Measurements from ENCODE around the gene GPR12. TPM values are rescaled to one million over a fixed set of nuclear protein-coding genes. Genes with fewer than 3 reads are reported as not detected.

The GPR12 gene
- total RNA-seq, 1 donor from 2014 or later, result 0.14 TPM

DNA sequence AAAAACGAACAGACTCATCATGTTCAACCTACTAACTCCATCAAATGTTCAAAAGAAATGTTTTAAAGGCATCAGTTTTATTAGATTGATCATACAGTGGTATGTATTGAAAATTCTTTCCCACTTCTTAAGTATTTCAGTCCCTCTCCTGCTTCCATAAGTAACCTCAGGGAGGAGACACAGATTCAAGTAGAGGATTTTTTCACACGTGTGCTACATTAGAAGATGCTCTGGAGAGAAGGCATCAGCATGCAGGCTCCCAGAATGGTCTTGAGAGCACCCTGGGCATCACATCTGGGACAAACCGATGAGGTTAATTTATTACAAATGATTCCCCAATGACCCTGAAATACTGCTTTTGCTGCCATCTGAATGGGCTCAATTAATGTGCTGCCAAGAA is 3.6 kb downstream of the GPR12 start:
- H3K9me3 Mint-ChIP-seq, result no peaks in the 10 kb centered on the region
- no peak overlapping the region for H3K4me3 Mint-ChIP-seq
- H3K27ac Mint-ChIP-seq, result no peak overlapping the region
- no peak for DNase-seq (ENCODE audit: extremely low spot score, unreplicated experiment)
- H3K4me1 Mint-ChIP-seq (ENCODE audit: unreplicated experiment), result peaks cover 4% of the 10 kb centered on the region
- TF ChIP-seq, protein P1, sequence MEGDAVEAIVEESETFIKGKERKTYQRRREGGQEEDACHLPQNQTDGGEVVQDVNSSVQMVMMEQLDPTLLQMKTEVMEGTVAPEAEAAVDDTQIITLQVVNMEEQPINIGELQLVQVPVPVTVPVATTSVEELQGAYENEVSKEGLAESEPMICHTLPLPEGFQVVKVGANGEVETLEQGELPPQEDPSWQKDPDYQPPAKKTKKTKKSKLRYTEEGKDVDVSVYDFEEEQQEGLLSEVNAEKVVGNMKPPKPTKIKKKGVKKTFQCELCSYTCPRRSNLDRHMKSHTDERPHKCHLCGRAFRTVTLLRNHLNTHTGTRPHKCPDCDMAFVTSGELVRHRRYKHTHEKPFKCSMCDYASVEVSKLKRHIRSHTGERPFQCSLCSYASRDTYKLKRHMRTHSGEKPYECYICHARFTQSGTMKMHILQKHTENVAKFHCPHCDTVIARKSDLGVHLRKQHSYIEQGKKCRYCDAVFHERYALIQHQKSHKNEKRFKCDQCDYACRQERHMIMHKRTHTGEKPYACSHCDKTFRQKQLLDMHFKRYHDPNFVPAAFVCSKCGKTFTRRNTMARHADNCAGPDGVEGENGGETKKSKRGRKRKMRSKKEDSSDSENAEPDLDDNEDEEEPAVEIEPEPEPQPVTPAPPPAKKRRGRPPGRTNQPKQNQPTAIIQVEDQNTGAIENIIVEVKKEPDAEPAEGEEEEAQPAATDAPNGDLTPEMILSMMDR (conservative IDR thresholded peaks at IDR 0.05), result no peak
- H3K36me3 Mint-ChIP-seq, result no peaks in the 10 kb centered on the region
- H3K27me3 Mint-ChIP-seq, result peaks cover 72% of the 10 kb centered on the region

DNA sequence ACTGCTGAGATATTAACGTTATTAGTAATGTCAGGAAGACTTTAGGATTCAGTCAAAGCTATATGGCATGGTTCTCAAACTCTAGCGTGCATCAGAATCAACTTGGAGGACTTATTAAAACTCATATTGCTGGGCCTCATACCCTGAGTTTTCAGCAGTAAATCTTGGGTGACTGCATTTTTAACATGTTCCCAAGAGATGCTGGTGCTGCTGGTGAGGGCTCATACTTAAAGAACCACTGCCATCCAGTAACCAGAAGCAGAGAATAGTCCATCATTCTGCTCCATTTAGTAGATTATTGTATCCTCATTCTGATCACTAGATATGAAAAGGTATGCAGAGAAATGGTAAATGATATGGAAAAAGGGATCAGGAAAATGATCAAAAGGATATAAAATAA is 7.9 kb downstream of the GPR12 start:
- no peaks in the 10 kb centered on the region for H3K4me1 Mint-ChIP-seq (ENCODE audit: unreplicated experiment)
- H3K36me3 Mint-ChIP-seq, result no peaks in the 10 kb centered on the region
- no peak for DNase-seq (ENCODE audit: extremely low spot score, unreplicated experiment)
- H3K9me3 Mint-ChIP-seq, result no peaks in the 10 kb centered on the region
- peaks cover 54% of the 10 kb centered on the region for H3K27me3 Mint-ChIP-seq
- TF ChIP-seq, protein P1 (conservative IDR thresholded peaks at IDR 0.05), result no peak
- H3K4me3 Mint-ChIP-seq, result no peak overlapping the region
- H3K27ac Mint-ChIP-seq, result no peak overlapping the region

DNA sequence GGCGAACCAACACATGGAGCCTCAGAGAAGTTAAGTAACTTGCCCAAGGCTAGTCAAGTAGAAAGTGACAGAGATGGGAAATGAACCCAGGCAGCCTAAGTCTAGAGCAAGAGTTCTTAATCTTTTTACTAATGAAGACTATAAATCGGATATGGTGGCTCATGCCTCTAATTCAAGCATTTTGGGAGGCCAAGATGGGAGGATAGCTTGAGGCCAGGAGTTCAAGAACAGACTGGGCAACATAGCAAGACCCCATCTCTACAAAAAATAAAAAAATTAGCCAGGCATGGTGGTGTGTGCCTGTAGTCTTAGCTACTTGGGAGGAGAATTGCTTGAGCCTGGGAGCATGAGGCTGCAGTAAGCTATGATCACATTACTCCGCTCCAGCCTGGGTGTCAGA is 10.7 kb downstream of the GPR12 start:
- no peak overlapping the region for H3K27ac Mint-ChIP-seq
- no peak for DNase-seq (ENCODE audit: extremely low spot score, unreplicated experiment)
- H3K4me1 Mint-ChIP-seq (ENCODE audit: unreplicated experiment), result no peaks in the 10 kb centered on the region
- TF ChIP-seq, protein P1 (conservative IDR thresholded peaks at IDR 0.05), result no peak
- no peaks in the 10 kb centered on the region for H3K9me3 Mint-ChIP-seq
- H3K27me3 Mint-ChIP-seq, result peaks cover 51% of the 10 kb centered on the region
- no peaks in the 10 kb centered on the region for H3K36me3 Mint-ChIP-seq
- no peak overlapping the region for H3K4me3 Mint-ChIP-seq

DNA sequence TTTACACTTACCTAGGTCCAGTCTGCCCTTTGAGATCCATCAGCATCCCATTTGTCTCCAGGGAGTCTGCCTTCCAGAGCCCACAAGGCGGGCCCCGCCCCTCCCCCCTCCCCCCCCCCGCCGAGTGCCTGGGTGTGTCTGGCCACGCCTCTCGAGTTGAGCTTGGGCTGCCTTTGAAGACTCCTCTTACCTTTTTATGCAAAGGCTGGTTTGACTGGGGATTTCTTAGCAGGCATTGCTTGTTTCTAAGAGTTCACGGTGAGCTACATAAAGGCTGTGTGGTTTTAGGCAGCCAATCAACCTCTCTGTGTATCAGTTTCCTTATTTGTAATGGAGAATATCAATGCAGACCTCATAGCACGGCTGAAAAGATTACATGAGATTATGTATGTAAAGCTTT is 11.3 kb downstream of the GPR12 start:
- TF ChIP-seq, protein P1 (conservative IDR thresholded peaks at IDR 0.05), result no peak
- Mint-ChIP-seq H3K27me3 (peaks cover 56% of the 10 kb centered on the region), H3K4me1 (ENCODE audit: unreplicated experiment) (no peaks in the 10 kb centered on the region), H3K9me3 (no peaks in the 10 kb centered on the region), H3K4me3 (no peak overlapping the region), H3K27ac (no peak overlapping the region), H3K36me3 (no peaks in the 10 kb centered on the region)
- DNase-seq (ENCODE audit: extremely low spot score, unreplicated experiment), result no peak

DNA sequence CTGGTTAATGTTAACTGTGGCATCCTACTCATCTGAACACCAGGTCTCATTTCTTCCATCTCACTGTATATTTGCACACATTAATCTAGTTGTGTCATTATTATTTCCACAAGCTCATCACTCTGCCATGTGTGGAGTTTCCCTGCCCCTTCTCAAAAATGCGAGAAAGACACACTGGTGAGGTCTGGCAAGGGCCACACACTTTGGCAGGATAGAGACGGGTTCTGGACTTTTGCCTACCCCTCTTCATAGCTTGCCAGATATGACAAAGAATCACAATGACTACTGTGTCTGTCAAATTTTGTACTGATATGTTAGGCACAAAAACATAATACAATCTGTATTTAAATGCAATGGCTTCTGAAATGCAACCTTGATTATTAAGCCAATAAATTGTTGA is 12.9 kb downstream of the GPR12 start:
- H3K9me3 Mint-ChIP-seq, result no peaks in the 10 kb centered on the region
- no peaks in the 10 kb centered on the region for H3K4me1 Mint-ChIP-seq (ENCODE audit: unreplicated experiment)
- TF ChIP-seq, protein P1 (conservative IDR thresholded peaks at IDR 0.05), result no peak
- H3K27ac Mint-ChIP-seq, result no peak overlapping the region
- no peak for DNase-seq (ENCODE audit: extremely low spot score, unreplicated experiment)
- peaks cover 69% of the 10 kb centered on the region for H3K27me3 Mint-ChIP-seq
- H3K4me3 Mint-ChIP-seq, result no peak overlapping the region
- no peaks in the 10 kb centered on the region for H3K36me3 Mint-ChIP-seq

DNA sequence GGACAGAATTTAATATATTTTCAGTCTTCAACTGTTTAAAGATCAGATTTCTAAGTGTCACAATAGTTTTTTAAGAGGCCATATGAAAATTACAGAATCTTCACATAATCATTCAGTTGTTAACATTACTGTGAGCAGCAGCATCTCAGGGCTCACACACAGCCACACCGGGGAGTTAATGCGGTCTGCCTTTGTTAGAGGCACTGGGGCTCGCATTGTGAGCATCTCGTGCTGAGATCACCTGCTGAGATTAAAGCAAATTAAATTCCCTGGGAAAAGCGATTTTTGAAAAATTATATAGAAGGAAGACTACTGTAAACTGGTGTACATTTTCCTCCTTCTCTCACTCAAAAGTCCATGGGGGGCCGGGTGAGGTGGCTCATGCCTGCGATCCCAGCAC is 16.6 kb downstream of the GPR12 start:
- Mint-ChIP-seq H3K27me3 (peaks cover 71% of the 10 kb centered on the region), H3K9me3 (no peaks in the 10 kb centered on the region), H3K4me3 (no peak overlapping the region), H3K4me1 (ENCODE audit: unreplicated experiment) (no peaks in the 10 kb centered on the region), H3K36me3 (no peaks in the 10 kb centered on the region), H3K27ac (no peak overlapping the region)
- TF ChIP-seq, protein P1 (conservative IDR thresholded peaks at IDR 0.05), result no peak
- DNase-seq (ENCODE audit: extremely low spot score, unreplicated experiment), result no peak

Data from type B pancreatic cell (in vitro differentiated cells).